Spinal cord (tissue), 10 donors: ENCODE results near the gene MANSC1. TPM values are rescaled to one million over a fixed set of nuclear protein-coding genes. Genes with fewer than 3 reads are reported as not detected.

ENCODE experiments used
- DNase-seq, 6 donors: peaks; one replicate each; pipeline versions ENCODE4 v3.0.0 to v3.0.0-alpha.2; 2013 to 2015; ENCODE audit warnings: low spot score in 6 of 6, low read depth in 4 of 6
- H3K27ac ChIP-seq: one replicate; pipeline ENCODE4 v1.5.1; 2013; ENCODE audit warnings: low read depth, low read length, control low read depth
- H3K27me3 ChIP-seq: one replicate; pipeline ENCODE4 v1.6.1; 2013; ENCODE audit warnings: low read length; ENCODE audit not compliant: control insufficient read depth, insufficient read depth
- H3K36me3 ChIP-seq: one replicate; pipeline ENCODE4 v1.6.1; 2013; ENCODE audit warnings: low read length; ENCODE audit not compliant: control insufficient read depth, insufficient read depth
- H3K4me1 ChIP-seq: one replicate; pipeline ENCODE4 v1.6.1; 2013; ENCODE audit warnings: low read length; ENCODE audit not compliant: control insufficient read depth, insufficient read depth
- H3K4me3 ChIP-seq: one replicate; pipeline ENCODE4 v1.5.1; 2013; ENCODE audit warnings: low read depth, low read length, control low read depth
- H3K9me3 ChIP-seq: one replicate; pipeline ENCODE4 v1.6.1; 2013; ENCODE audit warnings: low read length; ENCODE audit not compliant: control insufficient read depth, insufficient read depth
- WGBS: methylation state at CpG from one replicate; pipeline ENCODE4 v1.1.5; 2013; ENCODE audit warnings: missing lambda C conversion rate; ENCODE audit not compliant: insufficient coverage; 5-methylcytosine and 5-hydroxymethylcytosine counted together
- polyA plus RNA-seq, 2 donors: library from polyadenylated mRNA; unstranded; fragments of 120-200 nt; gene quantifications; one replicate each; pipeline ENCODE4 v1.2.1, GENCODE V29; 2013; ENCODE audit not compliant: insufficient read length in 2 of 2
- total RNA-seq, 2 donors: library from RNA; depleted of rRNA in 1 of 2; stranded (reverse); fragments of 120-200 nt in 1 of 2; fragments of >200 nt in 1 of 2; gene quantifications; one replicate each; pipeline versions ENCODE4 v1.2.3 to v1.2.4, GENCODE V29; 2013 to 2014
- donor health status: healthy.

MANSC1 gene
- total and polyA plus RNA-seq, 4 donors: 5.3 to 26.7 (median 18.8) TPM

DNA sequence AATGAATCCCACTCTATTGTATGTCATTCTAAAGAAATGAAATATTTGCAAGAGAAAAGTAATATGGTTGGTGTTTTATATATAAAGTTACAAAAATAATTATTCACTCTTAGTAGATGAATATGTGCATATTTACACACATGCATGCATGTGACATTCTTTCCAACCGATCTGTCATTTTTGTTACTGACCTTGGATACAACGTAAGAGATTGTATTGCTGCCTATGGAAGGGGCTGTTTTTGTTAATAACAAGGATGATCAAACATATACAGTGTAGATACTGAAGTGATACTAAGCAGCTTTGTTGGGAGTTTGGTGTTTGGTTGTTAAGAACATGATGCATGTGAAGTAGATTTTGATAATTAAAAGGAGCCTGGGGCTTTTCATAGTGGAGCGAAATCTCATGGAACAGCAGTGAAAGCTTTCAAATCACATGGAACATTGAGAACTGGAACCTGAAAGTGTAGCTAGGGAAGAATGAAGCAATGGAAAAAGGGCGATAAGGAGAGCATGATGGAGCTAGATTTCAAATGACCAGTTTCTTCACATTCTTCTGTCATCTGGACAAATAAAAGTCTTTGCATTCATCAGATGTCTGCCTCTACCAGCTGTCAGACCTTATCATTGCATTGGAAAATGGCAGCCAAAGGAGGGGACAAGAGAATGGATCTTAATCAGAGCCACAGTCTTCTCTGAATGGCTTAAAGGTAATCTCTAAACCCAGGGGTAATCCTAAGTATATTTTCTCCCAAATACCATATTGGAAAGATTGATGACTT lies 16.8 kb upstream of the MANSC1 start:
- Histone ChIP-seq H3K27me3 (no peaks in the 10 kb centered on the region), H3K27ac (no peak overlapping the region), H3K9me3 (no peaks in the 10 kb centered on the region), H3K4me3 (no peak overlapping the region), H3K4me1 (peaks cover 5% of the 10 kb centered on the region), H3K36me3 (peaks cover 3% of the 10 kb centered on the region)
- DNase-seq: no peak
- 84% methylated on average over 2 of the region's 4 CpGs for WGBS

DNA sequence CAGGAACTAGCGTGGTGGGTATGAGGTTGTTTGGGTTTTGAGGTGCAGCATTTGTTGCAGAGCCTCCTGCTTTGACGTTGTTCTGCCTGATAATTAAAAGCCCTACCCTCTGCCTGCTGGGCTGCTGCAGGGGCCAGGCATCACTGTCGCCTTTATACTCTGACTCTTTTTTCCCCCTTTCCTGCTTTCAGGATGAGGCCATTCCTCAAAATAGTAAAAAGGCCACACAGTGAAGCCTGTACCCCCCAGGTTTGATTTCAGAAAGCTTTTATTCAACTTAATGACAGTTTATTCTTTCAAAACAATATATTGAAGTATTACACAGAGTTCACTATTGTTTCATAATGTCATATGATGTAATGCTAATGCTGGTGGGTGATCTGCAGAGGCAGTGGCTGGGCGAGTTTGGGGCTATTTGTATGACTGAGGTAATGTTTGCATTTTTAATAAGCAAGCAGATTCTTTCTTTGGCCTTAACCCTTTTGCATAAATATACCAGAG lies 15.9 kb upstream of the MANSC1 start:
- no peaks in the 10 kb centered on the region for H3K9me3 ChIP-seq
- H3K27me3 ChIP-seq: no peaks in the 10 kb centered on the region
- 43% methylated on average over 1 of the region's 4 CpGs for WGBS
- H3K4me1 ChIP-seq: peaks cover 5% of the 10 kb centered on the region
- peak overlapping the region; percentile 36 for H3K27ac ChIP-seq
- H3K36me3 ChIP-seq: peaks cover 3% of the 10 kb centered on the region
- peak in 2 of 6 donors; percentile 2 to 10 for DNase-seq
- H3K4me3 ChIP-seq: no peak overlapping the region

DNA sequence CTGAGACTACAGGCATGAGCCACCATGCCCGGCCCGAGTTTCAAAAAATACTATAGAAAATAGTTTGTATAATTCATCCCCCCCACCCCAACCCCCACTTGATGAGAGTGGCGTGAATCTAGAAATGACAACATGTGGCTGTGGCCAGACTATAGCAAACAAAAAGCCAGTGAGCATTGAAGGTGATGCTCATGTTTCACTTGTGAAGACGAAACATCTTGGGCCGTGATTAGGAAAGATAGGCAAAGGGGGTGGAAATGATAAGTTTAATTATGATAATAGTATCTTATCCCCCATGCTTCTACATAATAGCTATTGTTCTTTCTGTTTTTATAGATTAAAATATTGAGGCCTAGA lies 15.4 kb upstream of the MANSC1 start:
- Histone ChIP-seq H3K36me3 (peaks cover 3% of the 10 kb centered on the region), H3K9me3 (no peaks in the 10 kb centered on the region), H3K27me3 (no peaks in the 10 kb centered on the region), H3K4me3 (no peak overlapping the region), H3K4me1 (peaks cover 5% of the 10 kb centered on the region), H3K27ac (peak overlapping the region; percentile 36)
- WGBS: no CpG with 5 or more reads among the region's 5 CpGs
- no peak for DNase-seq

DNA sequence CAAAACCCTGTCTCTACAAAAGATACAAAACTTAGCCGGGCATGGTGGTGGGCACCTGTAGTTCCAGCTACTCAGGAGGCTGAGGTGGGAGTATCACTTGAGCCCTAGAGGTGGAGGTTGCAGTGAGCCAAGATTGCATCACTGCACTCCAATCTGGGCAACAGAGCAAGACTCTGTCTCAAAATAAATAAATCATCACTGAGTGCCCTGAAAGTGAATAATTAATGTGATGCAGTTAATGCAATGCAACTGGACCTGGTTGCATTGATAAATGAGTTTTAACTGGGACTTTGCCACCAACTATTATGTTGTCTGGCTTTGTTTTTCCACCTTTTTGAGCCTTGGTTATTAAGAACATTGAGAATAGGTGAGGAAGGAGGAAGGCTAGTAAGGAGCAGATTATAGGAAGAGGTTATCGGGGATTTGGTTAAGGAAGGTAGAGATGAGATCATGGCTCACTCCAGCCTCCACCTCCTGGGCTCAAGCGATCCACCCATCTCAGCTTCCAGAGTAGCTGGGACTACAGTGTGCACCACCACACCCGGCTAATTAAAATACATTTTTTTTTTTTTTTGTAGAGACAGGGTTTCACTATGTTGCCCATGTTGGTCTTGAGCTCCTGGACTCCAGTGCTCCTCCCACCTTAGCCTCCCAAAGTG lies 14.9 kb upstream of the MANSC1 start:
- 100% methylated on average over 1 of the region's 4 CpGs for WGBS
- Histone ChIP-seq H3K4me1 (peaks cover 5% of the 10 kb centered on the region), H3K27me3 (no peaks in the 10 kb centered on the region), H3K9me3 (no peaks in the 10 kb centered on the region), H3K4me3 (no peak overlapping the region), H3K27ac (no peak overlapping the region), H3K36me3 (peaks cover 3% of the 10 kb centered on the region)
- no peak for DNase-seq

DNA sequence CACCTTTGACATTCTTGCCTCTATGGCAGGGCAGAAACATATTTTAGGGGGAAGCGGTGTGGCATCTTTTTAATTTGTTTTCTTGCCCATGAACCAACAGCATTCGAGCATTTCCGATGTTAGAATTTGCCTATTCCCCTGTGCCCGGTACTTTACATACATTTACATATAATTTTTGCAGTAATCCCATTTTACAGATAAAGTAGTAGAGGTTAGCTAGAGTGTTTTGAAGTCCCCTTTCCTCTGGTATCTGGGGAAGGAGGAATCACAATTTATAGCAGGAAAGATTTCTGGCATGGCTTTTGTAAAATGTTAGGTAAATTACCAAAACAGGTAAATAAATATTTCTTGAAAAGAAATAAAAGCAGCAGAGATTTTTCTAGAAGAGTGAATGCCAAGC lies 8.5 kb upstream of the MANSC1 start:
- Histone ChIP-seq H3K4me3 (no peak overlapping the region), H3K4me1 (peaks cover 4% of the 10 kb centered on the region), H3K9me3 (no peaks in the 10 kb centered on the region), H3K27ac (no peak overlapping the region), H3K36me3 (peaks cover 3% of the 10 kb centered on the region), H3K27me3 (no peaks in the 10 kb centered on the region)
- no CpG with 5 or more reads among the region's 4 CpGs for WGBS
- no peak for DNase-seq

DNA sequence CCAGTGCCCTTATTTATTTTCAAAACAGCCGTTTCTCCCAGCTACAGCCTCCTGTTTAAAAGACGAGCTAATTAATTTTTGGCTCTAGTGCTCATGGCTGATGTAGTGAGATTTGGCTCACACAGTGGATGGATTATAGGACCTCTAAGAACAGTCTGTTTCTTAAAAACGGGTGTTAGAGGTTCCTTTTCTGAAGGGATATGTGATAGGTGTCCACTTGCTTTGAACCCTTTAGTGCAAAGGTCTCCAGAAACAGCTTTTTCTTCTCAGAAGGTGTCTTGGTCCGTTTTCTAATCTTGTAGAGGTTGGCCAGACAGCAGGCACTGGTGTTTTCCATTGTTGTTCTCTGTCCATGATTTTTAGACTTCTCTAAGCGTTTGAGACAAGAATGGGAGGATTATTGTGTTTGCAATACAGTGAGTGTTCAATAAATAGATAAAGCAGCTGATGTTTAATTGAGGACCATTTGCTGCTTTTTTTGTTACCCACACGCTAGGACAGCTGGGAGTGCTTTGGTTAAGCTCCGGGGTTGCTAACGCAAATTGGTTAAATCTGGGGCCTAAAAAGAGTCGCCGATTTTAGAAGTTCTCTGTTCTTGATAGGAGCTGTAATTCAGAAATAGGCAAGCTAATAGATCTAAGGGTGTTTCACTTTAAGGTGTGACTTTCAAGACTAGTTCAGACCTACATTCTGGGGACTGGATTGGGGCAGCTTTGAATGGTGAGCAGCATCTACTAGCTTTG lies 7.8 kb upstream of the MANSC1 start:
- H3K4me3 ChIP-seq: peak overlapping the region; percentile 85
- H3K4me1 ChIP-seq: peaks cover 4% of the 10 kb centered on the region
- DNase-seq: peak in 3 of 6 donors; percentile 19 to 91 (median 66)
- no peaks in the 10 kb centered on the region for H3K27me3 ChIP-seq
- H3K9me3 ChIP-seq: no peaks in the 10 kb centered on the region
- WGBS: 16% methylated on average over 9 of the region's 10 CpGs
- H3K27ac ChIP-seq: peak overlapping the region; percentile 95
- peaks cover 1% of the 10 kb centered on the region for H3K36me3 ChIP-seq

DNA sequence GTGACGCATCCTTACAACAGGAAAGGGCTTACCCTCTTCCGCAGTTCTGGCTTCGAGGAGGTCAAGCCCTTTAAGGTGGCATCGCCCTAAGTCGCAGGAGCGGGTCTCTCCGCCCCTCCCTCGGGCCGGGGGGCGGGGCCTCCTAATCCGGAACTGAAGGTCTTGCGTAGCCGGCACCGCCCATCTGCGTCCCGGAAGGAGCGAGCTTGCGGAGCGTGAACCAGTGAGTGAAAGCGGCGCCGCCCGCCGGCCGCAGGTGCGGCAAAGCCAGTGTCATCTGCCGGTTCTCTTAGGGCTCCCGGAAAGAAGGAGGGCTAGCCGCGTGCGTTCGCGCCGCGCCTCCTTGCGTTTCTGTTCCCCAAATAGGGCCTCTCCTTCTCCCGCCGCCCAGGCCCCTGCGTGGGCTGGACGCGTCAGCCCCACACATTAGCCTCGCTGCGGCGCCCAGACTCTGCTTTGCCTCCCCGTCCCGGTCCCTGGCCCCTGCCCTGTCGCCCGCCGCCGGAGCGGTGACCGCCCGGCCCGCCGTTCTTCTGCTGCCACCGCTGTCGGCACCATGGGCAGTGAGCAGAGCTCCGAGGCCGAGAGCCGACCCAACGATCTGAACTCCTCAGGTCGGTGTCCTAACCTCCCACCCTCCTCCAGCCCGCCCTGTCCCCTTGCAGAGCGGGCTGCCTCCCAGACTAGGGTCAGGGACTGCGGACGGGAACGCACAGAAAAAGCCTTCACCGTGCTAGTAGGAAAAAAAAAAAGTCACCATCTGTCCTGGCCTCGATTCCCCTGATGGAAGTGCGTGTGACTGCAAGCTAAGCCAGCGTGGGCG lies 7.1 kb upstream of the MANSC1 start, which contains the start of gene BORCS5:
Gene BORCS5 (plus strand): TSS at position 183 of the 823 bp plus-strand sequence. CDS start 374 bp downstream, at position 557.
- no peaks in the 10 kb centered on the region for H3K36me3 ChIP-seq
- no peaks in the 10 kb centered on the region for H3K9me3 ChIP-seq
- H3K4me3 ChIP-seq: peak within 1 kb of the TSS; percentile 85
- H3K27ac ChIP-seq: peak within 1 kb of the TSS; percentile 95
- DNase-seq: peak; percentile 82 to 98 (median 88)
- H3K4me1 ChIP-seq: peaks cover 4% of the 10 kb centered on the region
- no peaks in the 10 kb centered on the region for H3K27me3 ChIP-seq
- WGBS: under 1% methylated on average over 72 of the region's 72 CpGs

DNA sequence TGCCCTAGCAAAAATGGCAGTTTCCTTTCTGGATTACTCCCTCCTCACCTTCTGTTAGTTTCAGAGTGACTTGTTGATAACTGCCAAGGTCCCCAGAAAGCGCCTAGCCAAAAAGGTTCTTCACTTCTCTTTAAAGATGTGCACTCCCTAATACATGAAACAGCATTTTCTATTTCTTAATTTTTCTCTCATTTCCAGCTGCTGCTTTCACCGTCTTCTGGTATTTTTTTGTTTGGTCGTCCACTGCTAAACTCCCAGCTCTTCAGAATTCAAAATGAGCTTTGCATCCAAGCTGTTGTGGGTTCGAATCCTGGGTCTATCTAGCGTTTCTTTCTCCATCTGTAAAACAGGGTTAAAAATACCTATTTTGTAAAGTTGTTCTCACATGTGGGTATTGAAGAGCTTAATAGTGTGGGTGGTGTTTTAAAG lies 6.4 kb upstream of the MANSC1 start:
- Histone ChIP-seq H3K9me3 (no peaks in the 10 kb centered on the region), H3K27ac (peak overlapping the region; percentile 95)
- WGBS: 67% methylated on average over 3 of the region's 5 CpGs

DNA sequence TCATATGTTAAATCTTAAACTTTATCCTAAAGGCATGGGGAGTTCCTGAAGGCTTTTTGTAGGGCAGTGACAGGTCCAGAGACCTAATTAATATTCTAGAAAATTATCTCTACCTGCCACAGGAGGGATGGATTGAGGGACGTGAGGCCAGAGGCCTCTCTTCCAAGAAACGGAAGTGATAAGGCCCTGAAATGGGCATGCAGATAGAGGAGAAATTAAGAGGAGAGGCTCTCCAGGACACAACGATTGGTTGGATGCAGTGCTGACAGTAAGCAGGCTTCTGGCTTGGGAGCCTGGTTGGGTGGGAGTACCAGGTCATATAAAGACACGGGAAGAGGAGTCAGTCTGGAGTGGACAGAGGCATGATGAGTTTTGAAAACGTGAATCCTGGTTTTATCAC lies 3.8 kb upstream of the MANSC1 start:
- no peaks in the 10 kb centered on the region for H3K36me3 ChIP-seq
- WGBS: 80% methylated on average over 2 of the region's 5 CpGs

More for the DNA sequence above, 6.4 kb upstream of the MANSC1 start:
- no peaks in the 10 kb centered on the region for H3K36me3 ChIP-seq
- no peaks in the 10 kb centered on the region for H3K27me3 ChIP-seq
- peak overlapping the region; percentile 85 for H3K4me3 ChIP-seq
- peaks cover 4% of the 10 kb centered on the region for H3K4me1 ChIP-seq
- no peak for DNase-seq

More for the DNA sequence above, 3.8 kb upstream of the MANSC1 start:
- Histone ChIP-seq H3K4me1 (peaks cover 9% of the 10 kb centered on the region), H3K27ac (no peak overlapping the region), H3K4me3 (no peak overlapping the region), H3K27me3 (no peaks in the 10 kb centered on the region), H3K9me3 (no peaks in the 10 kb centered on the region)
- DNase-seq: no peak
